VCaP (cell line): Measurements from ENCODE around the gene C4orf17.

Experiments used
- H3K27ac ChIP-seq: fragments of 450-650 bp; 2 replicates; pipeline ENCODE4 v1.5.1; 2017
- TF ChIP-seq, protein P1 (sequence below): fragments of 450-650 bp; conservative IDR thresholded peaks from 2 replicates; pipeline ENCODE4 v1.5.1; 2017; ENCODE audit warnings: mild to moderate bottlenecking, moderate library complexity

C4orf17 gene

GRCh38 chr4:99587803-99588202 lies 77.0 kb downstream of the C4orf17 start:
- H3K27ac ChIP-seq, result no peak overlapping the region
- TF ChIP-seq, protein P1, sequence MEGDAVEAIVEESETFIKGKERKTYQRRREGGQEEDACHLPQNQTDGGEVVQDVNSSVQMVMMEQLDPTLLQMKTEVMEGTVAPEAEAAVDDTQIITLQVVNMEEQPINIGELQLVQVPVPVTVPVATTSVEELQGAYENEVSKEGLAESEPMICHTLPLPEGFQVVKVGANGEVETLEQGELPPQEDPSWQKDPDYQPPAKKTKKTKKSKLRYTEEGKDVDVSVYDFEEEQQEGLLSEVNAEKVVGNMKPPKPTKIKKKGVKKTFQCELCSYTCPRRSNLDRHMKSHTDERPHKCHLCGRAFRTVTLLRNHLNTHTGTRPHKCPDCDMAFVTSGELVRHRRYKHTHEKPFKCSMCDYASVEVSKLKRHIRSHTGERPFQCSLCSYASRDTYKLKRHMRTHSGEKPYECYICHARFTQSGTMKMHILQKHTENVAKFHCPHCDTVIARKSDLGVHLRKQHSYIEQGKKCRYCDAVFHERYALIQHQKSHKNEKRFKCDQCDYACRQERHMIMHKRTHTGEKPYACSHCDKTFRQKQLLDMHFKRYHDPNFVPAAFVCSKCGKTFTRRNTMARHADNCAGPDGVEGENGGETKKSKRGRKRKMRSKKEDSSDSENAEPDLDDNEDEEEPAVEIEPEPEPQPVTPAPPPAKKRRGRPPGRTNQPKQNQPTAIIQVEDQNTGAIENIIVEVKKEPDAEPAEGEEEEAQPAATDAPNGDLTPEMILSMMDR, result no peak

DNA sequence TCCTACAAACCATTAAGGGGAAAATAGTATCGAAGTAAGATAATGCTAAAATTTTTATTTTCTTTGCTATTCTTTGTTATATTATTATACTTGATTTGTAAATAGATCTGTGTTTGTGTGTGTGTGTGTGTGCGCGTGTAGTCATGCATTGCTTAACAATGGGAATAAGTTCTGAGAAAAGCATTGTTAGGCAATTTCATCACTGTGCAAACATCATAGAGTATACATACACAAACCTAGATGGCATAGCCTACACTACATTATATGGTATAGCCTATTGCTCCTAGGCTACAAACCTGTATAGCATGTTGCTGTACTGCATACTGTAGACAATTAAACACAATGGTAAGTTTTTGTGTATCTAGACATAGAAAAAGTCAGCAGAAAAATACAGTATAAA lies 80.9 kb downstream of the C4orf17 start:
- H3K27ac ChIP-seq, result no peak overlapping the region

More for the DNA sequence above, 80.9 kb downstream of the C4orf17 start:
- TF ChIP-seq, protein P1, result no peak
